Adipose tissue (tissue), 3 donors: Measurements from ENCODE around the gene FRMD4A. TPM values are rescaled to one million over a fixed set of nuclear protein-coding genes. Genes with fewer than 3 reads are reported as not detected.
"Not testable (repeated sequence)": the region's sequence is repeated elsewhere in the genome, so short reads cannot be mapped to it uniquely, and the experiment has no call there.

ENCODE experiments used
- H3K27ac ChIP-seq: one replicate; pipeline ENCODE4 v1.5.1; 2013; ENCODE audit warnings: low read depth, low read length
- WGBS, 3 donors: extraction: QIAGEN DNeasy Blood & Tissue Kit; methylation state at CpG; one replicate each; pipeline ENCODE4 v1.1.7; 2013; 5-methylcytosine and 5-hydroxymethylcytosine counted together
- polyA plus RNA-seq, 3 donors: library from polyadenylated mRNA; stranded (reverse); fragments of 200-250 nt; gene quantifications; one replicate each; pipeline ENCODE4 v1.2.3, GENCODE V29; 2013
- donor health status: healthy with polysubstance abuse.
- donor health status: Bipolar disorder and iron deficiency.
- donor health status: healthy.

The FRMD4A gene
- polyA plus RNA-seq, 3 donors, result 16.6 to 83.5 (median 22.2) TPM

- WGBS, 3 donors, result 66 to 92% (median 74%) methylated on average over 11 of the region's 11 CpGs
Measured at GRCh38 chr10:14062528-14063260, 268.0 kb downstream of the FRMD4A start.

DNA sequence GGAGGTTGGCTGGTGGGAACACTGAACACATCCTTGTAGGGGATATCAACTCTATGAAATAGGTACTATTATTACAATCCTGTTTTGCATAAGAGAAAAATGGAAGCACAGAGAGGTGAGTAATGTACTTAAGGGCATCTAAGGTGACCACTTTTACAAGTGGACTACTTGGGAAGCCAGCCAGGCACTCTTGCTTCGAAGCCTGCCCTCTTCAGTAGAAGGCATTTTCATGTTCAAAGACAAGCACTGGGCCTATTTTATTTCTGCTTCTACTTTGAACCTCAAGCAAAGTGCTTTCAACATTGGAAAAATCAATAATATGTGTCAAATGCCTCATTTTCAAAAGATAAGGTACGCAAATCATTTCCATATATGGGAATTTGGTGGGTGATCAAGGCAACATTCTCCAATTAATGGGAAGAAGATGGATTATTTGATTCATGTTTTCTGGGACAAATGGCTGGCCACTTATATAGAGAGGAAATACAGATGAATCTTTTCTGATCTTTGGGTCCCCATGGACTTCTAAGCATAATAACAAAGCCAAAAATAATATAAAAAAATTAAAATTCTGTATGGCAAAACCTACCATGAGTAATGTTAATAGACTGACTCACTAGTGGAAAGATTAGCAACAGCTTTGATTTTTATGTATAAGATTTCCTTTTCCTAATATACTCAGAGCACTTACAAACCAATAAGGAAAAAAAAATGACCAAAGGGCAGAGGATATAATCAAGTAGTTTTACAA lies 270.2 kb downstream of the FRMD4A start:
- no peak overlapping the region for H3K27ac ChIP-seq
- 19 to 88% (median 85%) methylated on average over 2 of the region's 2 CpGs for WGBS, 3 donors

More at GRCh38 chr10:14062528-14063260, 268.0 kb downstream of the FRMD4A start:
- no peak overlapping the region for H3K27ac ChIP-seq

DNA sequence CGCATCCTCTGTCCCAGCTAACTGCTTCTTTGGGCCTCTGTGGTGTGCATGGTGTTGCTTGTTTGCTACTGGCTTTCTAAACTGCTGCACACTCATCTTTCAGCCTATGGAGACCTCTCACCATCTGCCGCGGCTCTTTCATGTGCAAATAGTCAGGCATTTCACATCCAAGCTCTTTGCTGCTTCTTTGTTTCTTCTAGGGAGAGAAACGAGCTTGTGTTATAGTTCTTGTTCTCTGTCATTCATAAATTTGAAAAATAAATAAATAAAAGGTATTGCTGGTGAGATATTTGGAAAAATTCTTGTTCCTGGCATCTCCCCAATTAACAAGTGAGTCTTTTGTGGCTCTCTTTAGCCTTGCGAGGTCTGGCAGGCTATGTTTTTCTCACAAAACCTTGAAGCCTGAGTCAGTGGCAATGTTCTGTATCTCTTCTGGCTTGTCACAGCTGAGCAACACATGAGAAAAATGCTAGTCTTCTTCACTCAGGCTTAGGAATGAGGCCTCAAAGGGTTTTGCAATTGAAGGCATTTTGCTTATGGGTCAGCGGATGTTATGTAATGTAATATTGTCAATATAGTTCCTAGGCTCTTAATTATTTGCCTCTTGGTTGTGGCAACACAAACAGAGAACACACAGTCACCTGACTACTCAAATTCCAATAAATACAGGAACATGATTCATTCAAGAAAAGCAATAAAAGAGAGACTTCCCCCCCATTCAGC lies 274.0 kb downstream of the FRMD4A start:
- 62 to 76% (median 69%) methylated on average over 6 of the region's 6 CpGs for WGBS, 3 donors
- H3K27ac ChIP-seq, result no peak overlapping the region

DNA sequence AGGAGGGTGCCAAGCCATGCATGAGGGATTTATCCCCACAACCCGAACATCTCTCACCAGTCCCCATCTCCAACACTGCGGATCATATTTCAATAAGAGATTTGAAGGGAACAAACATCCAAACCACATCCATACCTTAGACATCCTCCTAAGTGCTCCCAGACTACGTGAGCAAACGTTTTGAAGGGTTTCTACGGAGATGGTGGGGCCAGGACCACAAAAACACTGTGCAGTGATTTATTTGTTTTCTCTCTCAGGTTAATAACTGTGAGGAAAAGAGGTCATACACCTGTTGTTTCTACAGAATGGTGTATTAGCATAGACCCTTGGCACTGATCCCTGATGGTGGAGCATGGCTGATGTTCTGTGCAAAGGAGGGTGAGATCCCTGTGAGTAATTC lies 277.8 kb downstream of the FRMD4A start:
- 85 to 91% (median 86%) methylated on average over 5 of the region's 5 CpGs for WGBS, 3 donors
- no peak overlapping the region for H3K27ac ChIP-seq

DNA sequence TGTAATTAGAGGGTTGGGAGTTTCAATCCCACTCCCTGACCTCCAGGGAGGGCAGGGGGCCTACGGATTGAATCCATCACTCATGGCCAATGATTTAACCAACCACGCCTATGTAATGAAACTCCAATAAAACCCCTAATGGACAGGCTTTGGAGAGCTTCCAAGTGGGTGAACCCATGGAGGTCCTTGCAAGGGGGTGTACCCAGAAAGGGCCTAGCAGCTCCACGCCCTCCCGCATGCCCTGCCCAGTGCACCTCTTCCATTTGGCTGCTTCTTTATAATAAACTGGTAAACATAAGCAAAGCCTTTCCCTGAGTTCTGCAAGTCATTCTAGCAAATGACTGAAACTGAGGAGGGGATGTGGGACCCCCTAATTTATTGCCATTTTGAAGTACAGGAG lies 280.1 kb downstream of the FRMD4A start:
- 87 to 97% (median 91%) methylated on average over 4 of the region's 4 CpGs for WGBS, 3 donors
- no peak overlapping the region for H3K27ac ChIP-seq

DNA sequence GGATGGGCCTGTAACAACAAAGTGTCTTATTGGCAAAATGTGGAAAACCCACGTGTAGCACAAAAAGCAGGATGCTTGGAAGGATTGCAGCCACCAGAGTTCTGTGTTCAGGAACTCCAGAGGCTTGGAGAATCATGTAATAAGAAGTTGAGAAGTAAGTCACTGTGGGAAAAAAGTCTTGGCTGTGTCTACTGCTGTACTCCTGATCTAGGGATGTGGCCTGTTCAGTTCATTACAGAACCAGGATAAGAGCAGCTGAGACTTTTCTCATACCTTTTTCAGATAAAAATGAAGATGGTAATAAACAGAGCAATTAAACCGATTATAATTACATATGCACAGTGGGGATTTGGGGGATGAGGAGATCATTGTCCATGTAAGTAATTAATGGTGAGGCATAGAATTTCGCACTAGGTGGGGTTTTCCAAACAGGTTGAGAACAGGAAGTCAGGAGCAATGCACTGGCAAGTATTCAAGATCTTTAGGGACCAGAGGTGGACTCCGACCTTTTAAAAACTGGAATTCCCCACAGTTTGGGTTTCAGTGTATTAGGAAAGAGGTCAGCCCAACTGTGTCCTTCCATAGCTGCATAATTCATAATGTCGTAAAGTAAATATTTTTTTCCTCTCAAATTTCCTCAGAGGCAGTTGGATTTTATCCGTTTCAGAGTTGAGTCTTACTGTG lies 281.7 kb downstream of the FRMD4A start:
- no peak overlapping the region for H3K27ac ChIP-seq
- WGBS, 3 donors, result 40 to 69% (median 62%) methylated on average over 6 of the region's 6 CpGs

- 75 to 92% (median 86%) methylated on average over 2 of the region's 2 CpGs for WGBS, 3 donors
- H3K27ac ChIP-seq, result no peak overlapping the region
Measured at GRCh38 chr10:14047431-14047830, 283.3 kb downstream of the FRMD4A start.

DNA sequence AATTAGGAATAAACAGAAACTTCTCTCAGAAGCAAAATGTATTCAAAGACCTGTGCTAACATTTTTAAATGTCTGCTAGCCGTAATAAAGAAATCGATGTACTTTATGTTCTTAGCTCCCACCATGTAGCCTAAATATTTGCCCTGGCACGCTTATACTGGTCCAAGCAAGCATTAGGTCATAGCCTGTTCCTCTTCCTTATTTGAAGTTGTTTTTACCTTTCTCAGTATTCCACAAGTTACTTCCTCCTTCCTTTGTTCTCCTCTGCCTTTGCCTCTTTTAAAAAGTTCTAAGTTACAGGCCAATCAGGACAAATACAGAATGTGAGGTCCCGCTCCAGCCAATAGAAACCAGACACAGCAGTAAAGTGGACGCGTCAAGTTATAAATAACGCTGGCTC lies 288.7 kb downstream of the FRMD4A start:
- WGBS, 3 donors, result 89 to 91% (median 91%) methylated on average over 7 of the region's 7 CpGs
- not testable (repeated sequence) for H3K27ac ChIP-seq

DNA sequence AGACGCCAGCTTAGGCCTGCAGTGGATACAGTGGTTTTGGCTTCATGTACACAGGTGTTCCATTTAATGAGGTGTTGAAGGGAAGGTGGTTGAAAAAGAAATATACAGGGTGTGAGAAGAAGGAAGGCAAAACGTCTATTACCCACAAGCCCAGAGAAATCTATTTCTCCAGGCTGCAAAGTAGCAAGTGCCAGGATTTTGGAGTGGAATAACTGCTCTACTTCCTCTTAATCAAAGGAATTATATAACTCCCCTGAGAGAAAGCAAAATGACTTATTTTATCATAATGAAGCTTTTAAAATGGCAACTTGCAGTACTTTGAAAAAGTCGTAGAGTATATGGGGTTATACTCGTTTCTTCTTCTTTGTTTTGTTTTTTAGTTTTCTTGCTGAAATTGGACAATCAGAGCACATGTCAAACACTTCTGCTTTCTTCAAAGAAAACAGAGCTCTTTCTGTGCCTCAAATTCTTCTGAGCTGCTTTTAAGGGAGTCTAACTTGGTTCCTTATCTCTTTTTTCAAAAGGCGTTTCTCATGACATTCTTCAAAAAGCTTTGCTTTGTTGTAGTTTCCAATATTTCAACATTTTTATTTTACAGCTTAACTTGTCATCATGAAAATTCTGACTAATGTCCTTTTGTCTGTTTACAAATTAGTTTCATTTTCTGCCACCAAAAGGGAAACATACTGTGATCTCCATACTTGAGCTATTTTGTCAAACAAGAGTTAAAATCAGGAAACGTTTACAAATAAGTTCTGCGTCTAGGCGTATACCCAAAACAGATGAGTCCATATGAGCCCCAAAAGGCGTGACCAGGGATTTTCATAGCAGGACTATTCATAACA lies 289.7 kb downstream of the FRMD4A start:
- H3K27ac ChIP-seq, result no peak overlapping the region
- 22 to 53% (median 29%) methylated on average over 9 of the region's 9 CpGs for whole genome bisulfite sequencing, 3 donors

DNA sequence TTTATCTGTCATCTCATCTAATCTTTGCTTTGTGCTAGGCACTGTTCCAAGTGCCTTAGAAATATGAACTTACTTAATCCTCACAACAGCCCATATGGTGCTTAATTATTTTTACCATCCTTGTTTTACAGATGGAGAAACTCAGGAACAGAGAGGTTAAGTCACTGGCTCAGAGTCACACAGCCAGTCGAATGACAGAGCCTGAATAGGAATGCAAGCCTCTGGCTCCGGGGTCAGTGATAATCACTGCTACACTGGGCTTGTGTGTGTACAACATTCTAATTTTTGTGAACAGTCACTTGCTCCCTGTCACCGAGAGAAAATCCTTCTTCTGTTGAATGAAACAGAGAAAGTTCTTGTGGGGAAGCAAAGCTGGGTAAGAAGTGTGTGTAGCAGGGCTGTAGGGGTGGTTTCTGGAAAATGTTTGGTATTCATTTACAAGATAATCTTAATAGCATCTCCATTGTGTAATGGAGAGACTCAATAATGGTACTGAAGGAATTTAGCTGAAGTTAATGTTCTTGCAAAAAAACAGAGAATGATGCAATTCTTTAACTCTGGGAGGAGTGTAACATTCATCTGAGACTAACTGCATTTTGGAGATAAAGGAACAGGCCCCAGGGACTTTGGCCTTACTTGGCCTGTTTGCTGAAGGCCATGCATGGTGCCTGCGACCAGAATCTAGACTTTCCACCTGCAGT lies 290.6 kb downstream of the FRMD4A start:
- H3K27ac ChIP-seq, result no peak overlapping the region
- WGBS, 3 donors, result 59 to 73% (median 63%) methylated on average over 4 of the region's 4 CpGs

DNA sequence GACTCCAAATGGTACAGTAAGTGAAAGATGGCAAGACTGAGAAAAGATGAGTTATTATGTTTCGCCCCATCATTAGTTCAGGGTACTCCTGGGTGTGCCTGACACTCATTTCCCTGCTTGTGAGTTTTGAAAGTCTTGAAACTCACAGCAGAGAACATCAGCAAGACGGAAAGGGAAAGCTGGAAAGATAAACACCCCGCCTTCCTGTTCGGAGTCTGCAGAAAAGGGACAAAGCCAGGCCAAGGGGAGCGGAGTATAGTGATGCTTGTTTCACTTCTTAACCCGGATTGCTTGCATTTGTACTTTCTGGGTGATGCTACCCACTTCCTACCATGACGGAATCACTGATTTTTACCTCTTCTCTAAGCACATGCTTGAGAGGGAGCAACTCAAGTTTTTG lies 294.5 kb downstream of the FRMD4A start:
- WGBS, 3 donors, result 64 to 75% (median 66%) methylated on average over 7 of the region's 7 CpGs
- no peak overlapping the region for H3K27ac ChIP-seq

DNA sequence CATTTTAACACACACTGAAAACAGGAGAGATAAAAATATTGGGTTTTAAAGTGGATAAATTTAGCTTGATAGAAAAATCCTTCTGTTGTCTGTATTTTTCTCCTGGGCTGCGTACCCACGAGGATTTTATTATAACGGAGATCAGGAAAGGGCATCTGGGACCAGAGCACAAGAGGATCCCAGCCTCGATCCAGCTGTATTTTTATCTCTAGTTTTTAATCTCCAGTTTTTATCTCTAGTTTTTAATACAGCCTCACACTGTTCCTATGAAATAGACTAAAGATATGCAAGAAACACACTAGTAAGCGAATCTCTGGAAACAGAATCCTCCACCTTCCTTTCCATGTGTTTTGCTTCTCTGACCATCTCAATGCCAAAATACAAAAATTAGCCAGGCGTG lies 295.2 kb downstream of the FRMD4A start:
- H3K27ac ChIP-seq, result no peak overlapping the region
- 77 to 92% (median 87%) methylated on average over 6 of the region's 6 CpGs for WGBS, 3 donors

- 43 to 53% (median 44%) methylated on average over 17 of the region's 17 CpGs for WGBS, 3 donors
- H3K27ac ChIP-seq, result no peak overlapping the region
Measured at GRCh38 chr10:14032406-14032998, 298.2 kb downstream of the FRMD4A start.

GRCh38 chr10:14026325-14026724 lies 304.4 kb downstream of the FRMD4A start:
- no peak overlapping the region for H3K27ac ChIP-seq
- 86 to 91% (median 88%) methylated on average over 4 of the region's 4 CpGs for WGBS, 3 donors

- no peak overlapping the region for H3K27ac ChIP-seq
- WGBS, 3 donors, result 84 to 93% (median 88%) methylated on average over 10 of the region's 10 CpGs
Measured at GRCh38 chr10:14025283-14026189, 305.2 kb downstream of the FRMD4A start.
